ENCODE data around the gene RNF152. TPM values are rescaled to one million over a fixed set of nuclear protein-coding genes. Genes with fewer than 3 reads are reported as not detected.
A peak's percentile ranks its signal among the peaks of the same experiment; 100 is the strongest.

The RNF152 gene
- total and polyA plus RNA-seq, 8 donors, result 11.0 to 17.3 (median 14.5) TPM

DNA sequence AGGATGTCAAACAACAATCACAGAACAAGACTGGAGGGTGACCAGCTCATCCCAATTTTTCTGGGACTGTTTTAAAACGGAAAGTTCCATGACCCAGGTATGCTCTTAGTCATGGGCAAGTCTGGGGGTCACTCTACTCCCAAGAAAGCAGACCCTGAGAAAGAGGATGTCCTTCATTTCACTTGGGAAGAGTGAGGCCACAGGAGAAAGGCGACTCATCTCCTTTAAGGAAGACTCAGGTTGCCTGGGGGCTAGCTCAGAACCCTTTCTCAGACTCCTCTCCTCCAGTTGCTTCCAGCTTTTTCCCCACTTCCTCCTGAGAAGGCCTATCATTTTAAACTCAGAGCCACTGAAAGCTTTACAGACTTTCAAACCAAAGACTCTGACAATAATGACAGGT, 9.3 kb downstream of the RNF152 start:
- Histone ChIP-seq H3K4me3 (no peak overlapping the region), H3K9me3 (no peaks in the 10 kb centered on the region), H3K36me3 (no peaks in the 10 kb centered on the region), H3K4me1 (peaks cover 3% of the 10 kb centered on the region in 2 donors), H3K27me3 (no peaks in the 10 kb centered on the region), H3K27ac (no peak overlapping the region)
- DNase-seq, result no peak
- ATAC-seq, result no peak
- TF ChIP-seq, protein P1, sequence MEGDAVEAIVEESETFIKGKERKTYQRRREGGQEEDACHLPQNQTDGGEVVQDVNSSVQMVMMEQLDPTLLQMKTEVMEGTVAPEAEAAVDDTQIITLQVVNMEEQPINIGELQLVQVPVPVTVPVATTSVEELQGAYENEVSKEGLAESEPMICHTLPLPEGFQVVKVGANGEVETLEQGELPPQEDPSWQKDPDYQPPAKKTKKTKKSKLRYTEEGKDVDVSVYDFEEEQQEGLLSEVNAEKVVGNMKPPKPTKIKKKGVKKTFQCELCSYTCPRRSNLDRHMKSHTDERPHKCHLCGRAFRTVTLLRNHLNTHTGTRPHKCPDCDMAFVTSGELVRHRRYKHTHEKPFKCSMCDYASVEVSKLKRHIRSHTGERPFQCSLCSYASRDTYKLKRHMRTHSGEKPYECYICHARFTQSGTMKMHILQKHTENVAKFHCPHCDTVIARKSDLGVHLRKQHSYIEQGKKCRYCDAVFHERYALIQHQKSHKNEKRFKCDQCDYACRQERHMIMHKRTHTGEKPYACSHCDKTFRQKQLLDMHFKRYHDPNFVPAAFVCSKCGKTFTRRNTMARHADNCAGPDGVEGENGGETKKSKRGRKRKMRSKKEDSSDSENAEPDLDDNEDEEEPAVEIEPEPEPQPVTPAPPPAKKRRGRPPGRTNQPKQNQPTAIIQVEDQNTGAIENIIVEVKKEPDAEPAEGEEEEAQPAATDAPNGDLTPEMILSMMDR (IDR thresholded peaks at IDR 0.05), result no peak
- intact Hi-C loops (cut with DNase I), result no loop called here

DNA sequence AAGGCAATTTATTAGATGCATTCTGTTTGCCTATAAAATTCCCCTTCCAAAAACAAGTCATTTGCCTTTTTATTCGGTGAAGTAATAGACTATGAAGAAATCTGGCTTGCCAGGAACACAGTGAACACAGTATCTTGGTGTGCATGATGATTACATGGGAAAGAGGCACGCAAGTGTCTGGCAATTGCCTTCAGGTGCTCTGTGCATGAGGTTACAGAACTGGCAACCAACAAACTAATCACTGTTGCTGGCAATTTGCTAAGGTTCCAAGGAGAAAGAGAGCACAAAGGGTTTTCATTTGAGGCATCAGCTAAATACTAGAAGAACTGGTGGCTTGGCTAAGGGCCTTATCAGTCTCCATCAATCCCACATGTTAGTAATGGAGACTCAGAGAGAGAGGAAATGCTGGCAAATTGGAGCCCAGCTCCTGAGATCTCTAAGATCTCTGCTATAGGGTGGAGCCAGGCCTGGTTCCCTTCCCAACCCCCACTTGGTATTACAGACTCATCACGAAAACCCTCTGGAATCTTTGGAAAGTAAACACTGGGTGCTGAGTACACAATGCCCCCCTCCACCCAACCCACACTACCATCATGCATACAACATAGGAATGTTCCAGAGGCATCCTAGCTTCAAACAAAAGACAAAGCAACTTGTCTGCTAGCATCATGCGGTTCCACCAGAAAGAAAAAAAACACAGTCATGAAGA, 10.4 kb downstream of the RNF152 start:
- intact Hi-C loops (cut with DNase I), result no loop called here
- no peak overlapping the region for H3K4me3 ChIP-seq
- DNase-seq, result no peak
- ATAC-seq, result no peak
- no peaks in the 10 kb centered on the region for H3K9me3 ChIP-seq
- no peaks in the 10 kb centered on the region for H3K36me3 ChIP-seq
- peaks cover 0 to 3% of the 10 kb centered on the region in 2 donors for H3K4me1 ChIP-seq
- no peaks in the 10 kb centered on the region for H3K27me3 ChIP-seq
- TF ChIP-seq, protein P1 (IDR thresholded peaks at IDR 0.05), result no peak
- no peak overlapping the region for H3K27ac ChIP-seq

DNA sequence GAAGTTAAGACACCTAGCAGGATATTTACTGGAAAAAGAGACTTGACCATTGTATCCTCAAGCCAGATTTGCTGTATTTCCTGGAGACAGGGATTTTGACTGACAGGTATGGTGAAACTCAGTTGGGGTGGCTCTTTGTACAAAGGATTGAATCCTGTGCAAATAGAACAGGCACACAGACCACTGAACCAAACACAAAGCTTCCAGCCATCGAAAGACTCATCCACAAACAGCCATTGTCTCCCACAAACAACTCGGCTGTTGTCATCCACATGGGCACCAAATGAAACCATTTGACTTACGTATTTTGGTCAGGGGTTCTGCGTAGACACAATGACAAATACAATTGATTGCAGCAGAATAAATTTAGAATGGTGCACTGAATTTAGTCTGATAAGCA, 15.9 kb downstream of the RNF152 start:
- Histone ChIP-seq H3K27me3 (no peaks in the 10 kb centered on the region), H3K36me3 (no peaks in the 10 kb centered on the region), H3K9me3 (no peaks in the 10 kb centered on the region), H3K4me1 (no peaks in the 10 kb centered on the region), H3K27ac (no peak overlapping the region), H3K4me3 (no peak overlapping the region)
- no peak for ATAC-seq
- no peak for DNase-seq
- TF ChIP-seq, protein P1 (IDR thresholded peaks at IDR 0.05), result no peak
- intact Hi-C loops (cut with DNase I), result no loop called here

DNA sequence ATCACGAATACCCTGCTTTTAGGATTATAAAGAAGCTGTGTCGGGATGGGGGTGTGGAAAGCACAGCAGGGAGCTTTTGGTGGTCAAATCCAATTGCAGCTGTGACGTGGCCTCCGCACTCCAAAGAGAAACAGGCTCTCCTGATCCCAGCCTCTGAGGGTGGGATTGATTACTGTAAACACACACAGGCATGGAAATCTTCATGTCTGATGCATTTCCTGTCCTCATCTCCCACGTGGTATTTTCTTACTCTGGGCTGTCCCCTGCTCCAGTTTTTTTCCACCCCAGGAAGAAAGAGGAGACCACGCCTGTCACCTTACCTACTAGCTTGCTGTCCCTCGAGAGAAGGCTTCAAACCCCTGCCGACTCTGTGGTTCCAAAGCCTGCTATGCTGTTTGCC, 22.7 kb downstream of the RNF152 start:
- intact Hi-C loops (cut with DNase I), result no loop called here
- Histone ChIP-seq H3K9me3 (no peaks in the 10 kb centered on the region), H3K4me3 (no peak overlapping the region), H3K27me3 (no peaks in the 10 kb centered on the region), H3K27ac (peak overlapping the region in 1 of 2 donors; percentile 49), H3K4me1 (no peaks in the 10 kb centered on the region), H3K36me3 (no peaks in the 10 kb centered on the region)
- ATAC-seq (no peak), DNase-seq (peak in 2 of 4 donors; percentile 19 to 40)
- TF ChIP-seq, protein P1 (IDR thresholded peaks at IDR 0.05), result no peak

DNA sequence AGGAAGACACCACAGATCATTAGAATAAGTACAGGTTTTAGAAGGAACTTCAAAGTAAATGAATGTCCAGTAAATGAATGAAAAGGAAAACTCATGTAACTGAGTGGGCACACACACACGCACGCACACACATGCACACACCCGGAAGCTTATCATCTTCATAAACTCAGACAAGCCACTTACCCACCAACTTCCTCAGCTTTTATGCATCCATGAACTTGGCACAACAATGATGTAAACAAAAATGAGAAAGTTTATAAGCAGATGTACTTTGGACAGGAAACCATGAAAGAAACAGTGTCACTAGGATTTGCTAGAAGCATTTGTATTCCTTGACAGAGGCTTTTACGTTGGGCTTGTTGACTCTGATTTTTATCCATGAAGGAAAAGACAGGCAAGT, 23.2 kb downstream of the RNF152 start:
- Histone ChIP-seq H3K27ac (peak overlapping the region in 1 of 2 donors; percentile 49), H3K36me3 (no peaks in the 10 kb centered on the region), H3K4me1 (no peaks in the 10 kb centered on the region), H3K27me3 (no peaks in the 10 kb centered on the region), H3K4me3 (no peak overlapping the region), H3K9me3 (no peaks in the 10 kb centered on the region)
- peak in 1 of 4 donors; percentile 11 for DNase-seq
- no peak for ATAC-seq
- TF ChIP-seq, protein P1 (IDR thresholded peaks at IDR 0.05), result no peak
- intact Hi-C loops (cut with DNase I), result no loop called here

All from left lung (tissue), 10 donors.